Thyroid gland (tissue), 4 donors: Measurements from ENCODE around the gene CCDC121.

ENCODE experiments used
- POLR2A ChIP-seq, 2 donors: fragments of 450-650 bp; IDR thresholded peaks; one replicate each; pipeline ENCODE4 v1.6.1; 2017; ENCODE audit warnings: antibody characterized with exemption in 2 of 2, mild to moderate bottlenecking in 2 of 2, moderate library complexity in 1 of 2
- TF ChIP-seq, protein P1 (sequence below), 6 experiments: fragments of 200-600 bp in 3 of 6; fragments of 450-650 bp in 3 of 6; sonication (generic) in 3 of 6; IDR thresholded peaks; one replicate each; pipeline ENCODE4 v1.5.1; 2016 to 2019; ENCODE audit warnings: antibody characterized with exemption in 6 of 6, mild to moderate bottlenecking in 2 of 6, inconsistent platforms in 1 of 6, moderate library complexity in 1 of 6

DNA sequence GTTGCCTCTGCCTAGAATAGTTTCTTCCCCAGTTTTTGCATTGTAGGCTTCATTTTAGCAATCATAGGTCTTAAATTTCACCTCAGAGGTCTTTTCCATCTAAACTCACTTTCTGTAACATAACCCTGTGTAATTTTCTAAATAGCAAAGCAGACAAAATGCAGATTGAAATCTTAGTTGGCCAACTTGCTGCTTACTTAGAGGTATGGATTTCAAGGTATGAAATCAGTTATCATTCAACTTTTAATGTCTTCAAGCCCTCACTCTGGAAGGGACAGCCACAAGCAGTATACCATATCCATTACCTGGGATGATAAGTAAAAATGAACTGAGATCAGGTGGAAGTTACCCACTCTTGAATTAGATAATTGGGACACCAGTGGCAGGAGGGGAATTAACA is 3.9 kb downstream of the CCDC121 start:
- TF ChIP-seq, protein P1, sequence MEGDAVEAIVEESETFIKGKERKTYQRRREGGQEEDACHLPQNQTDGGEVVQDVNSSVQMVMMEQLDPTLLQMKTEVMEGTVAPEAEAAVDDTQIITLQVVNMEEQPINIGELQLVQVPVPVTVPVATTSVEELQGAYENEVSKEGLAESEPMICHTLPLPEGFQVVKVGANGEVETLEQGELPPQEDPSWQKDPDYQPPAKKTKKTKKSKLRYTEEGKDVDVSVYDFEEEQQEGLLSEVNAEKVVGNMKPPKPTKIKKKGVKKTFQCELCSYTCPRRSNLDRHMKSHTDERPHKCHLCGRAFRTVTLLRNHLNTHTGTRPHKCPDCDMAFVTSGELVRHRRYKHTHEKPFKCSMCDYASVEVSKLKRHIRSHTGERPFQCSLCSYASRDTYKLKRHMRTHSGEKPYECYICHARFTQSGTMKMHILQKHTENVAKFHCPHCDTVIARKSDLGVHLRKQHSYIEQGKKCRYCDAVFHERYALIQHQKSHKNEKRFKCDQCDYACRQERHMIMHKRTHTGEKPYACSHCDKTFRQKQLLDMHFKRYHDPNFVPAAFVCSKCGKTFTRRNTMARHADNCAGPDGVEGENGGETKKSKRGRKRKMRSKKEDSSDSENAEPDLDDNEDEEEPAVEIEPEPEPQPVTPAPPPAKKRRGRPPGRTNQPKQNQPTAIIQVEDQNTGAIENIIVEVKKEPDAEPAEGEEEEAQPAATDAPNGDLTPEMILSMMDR (IDR thresholded peaks at IDR 0.05), result no peak
- TF ChIP-seq POLR2A (IDR thresholded peaks at IDR 0.05), result no peak
